GM12864 (cell line): Measurements from ENCODE around the gene MOV10L1.

Experiments
- DNase-seq: peaks from one replicate; pipeline ENCODE4 v3.0.0-alpha.2; 2011; ENCODE audit warnings: low read depth
- H3K4me3 ChIP-seq: 2 replicates; pipeline ENCODE4 v1.5.1; 2011; ENCODE audit warnings: mild to moderate bottlenecking, low read depth, low read length, control low read depth
- TF ChIP-seq, protein P1 (sequence below): IDR thresholded peaks from 2 replicates; pipeline ENCODE4 v1.5.1; 2011; ENCODE audit warnings: low read depth, mild to moderate bottlenecking, moderate library complexity, low read length, control low read depth, inconsistent platforms; ENCODE audit errors: missing control alignments

MOV10L1 gene

DNA sequence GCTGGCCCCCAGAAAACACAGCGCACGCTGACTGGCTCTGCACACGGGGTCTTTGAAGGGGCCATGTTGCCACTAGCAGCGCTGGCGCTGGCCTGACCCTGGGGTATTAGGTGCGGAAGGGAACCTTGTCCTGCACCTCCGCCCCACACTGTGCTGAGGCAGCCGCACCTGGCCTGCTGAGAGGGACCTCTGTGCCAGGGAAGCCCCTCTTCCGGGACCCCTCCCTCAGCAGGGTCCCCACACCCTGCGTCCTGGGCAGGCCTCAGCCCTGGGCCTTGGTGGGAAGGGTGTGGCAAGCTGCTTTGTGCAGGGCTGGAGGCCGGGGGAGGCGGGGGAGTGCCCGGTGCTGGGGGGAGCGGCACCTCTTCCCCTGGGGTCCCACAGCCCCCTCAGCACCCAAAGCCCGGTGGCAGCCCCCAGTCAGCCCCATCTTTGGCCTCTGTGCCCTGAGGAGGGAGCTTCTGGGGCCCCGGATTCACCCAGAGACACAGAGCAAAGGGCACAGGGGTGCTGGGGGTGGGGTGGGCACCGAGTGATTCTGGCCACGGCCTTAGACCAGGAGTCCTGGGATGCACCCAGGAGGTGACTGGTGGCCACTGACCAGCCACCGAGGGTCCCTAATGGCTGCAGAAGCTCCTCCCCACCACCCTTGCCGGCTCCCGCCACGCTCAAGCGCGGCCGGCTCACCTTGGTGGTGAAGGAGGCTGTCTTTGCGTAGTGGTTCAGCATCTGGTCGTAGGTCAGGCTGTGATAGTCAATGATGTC lies 43.1 kb upstream of the MOV10L1 start:
- TF ChIP-seq, protein P1, sequence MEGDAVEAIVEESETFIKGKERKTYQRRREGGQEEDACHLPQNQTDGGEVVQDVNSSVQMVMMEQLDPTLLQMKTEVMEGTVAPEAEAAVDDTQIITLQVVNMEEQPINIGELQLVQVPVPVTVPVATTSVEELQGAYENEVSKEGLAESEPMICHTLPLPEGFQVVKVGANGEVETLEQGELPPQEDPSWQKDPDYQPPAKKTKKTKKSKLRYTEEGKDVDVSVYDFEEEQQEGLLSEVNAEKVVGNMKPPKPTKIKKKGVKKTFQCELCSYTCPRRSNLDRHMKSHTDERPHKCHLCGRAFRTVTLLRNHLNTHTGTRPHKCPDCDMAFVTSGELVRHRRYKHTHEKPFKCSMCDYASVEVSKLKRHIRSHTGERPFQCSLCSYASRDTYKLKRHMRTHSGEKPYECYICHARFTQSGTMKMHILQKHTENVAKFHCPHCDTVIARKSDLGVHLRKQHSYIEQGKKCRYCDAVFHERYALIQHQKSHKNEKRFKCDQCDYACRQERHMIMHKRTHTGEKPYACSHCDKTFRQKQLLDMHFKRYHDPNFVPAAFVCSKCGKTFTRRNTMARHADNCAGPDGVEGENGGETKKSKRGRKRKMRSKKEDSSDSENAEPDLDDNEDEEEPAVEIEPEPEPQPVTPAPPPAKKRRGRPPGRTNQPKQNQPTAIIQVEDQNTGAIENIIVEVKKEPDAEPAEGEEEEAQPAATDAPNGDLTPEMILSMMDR: no peak
- no peak overlapping the region for H3K4me3 ChIP-seq
- no peak for DNase-seq

- H3K4me3 ChIP-seq: no peak overlapping the region
- TF ChIP-seq, protein P1: no peak
- DNase-seq: no peak
These were observed 42.5 kb upstream of the MOV10L1 start for GRCh38 chr22:50047346-50047745.

GRCh38 chr22:50048061-50048765 lies 41.6 kb upstream of the MOV10L1 start:
- H3K4me3 ChIP-seq: no peak overlapping the region
- TF ChIP-seq, protein P1: no peak

GRCh38 chr22:50048836-50049235 lies 41.0 kb upstream of the MOV10L1 start:
- DNase-seq: no peak
- H3K4me3 ChIP-seq: no peak overlapping the region
- TF ChIP-seq, protein P1: no peak

More at GRCh38 chr22:50048061-50048765, 41.6 kb upstream of the MOV10L1 start:
- DNase-seq: no peak

DNA sequence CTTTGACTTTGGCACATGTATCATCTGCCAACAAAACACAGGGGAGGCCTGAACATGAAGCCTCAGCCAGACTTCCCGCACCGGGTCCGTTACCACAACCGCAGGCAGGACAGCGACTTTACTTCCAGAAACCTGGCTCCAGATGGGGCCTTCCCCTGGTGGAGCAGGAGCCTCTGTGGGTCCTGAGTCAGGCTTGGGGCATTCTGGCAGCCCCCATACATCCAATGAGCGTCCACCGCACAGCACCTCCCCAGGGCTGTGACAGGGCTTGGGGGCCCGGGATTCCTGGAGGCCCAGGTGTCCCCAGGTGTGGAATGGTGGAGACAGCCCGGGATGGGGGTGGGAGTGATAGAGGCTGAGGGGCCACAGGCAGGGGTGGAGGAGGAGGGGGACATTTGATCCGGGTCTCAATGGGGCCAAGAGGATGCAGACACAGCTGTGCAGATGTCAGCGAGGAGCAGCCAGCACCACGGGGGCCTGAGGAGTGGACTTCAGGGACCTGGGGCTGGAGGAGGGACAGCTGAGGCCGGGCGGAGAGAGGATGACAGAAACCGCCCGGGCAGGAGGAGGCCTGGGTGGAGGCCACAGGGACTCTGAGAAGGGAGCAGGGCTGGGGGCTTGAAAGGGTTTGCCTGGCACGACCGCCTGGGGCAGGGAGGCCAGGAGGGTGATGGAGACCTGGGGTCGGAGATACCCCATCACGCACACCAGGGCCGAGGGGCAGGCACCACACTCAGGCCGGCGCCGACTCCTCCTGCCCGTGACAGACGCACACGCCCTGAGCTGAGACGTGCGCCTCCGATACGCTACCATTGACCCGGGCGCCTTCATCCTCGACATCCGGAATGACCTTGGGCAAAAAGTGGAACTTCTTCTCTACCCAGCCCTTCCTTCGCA lies 40.3 kb upstream of the MOV10L1 start:
- DNase-seq: no peak
- TF ChIP-seq, protein P1: no peak
- H3K4me3 ChIP-seq: no peak overlapping the region

GRCh38 chr22:50051930-50052329 lies 37.9 kb upstream of the MOV10L1 start:
- no peak for DNase-seq
- H3K4me3 ChIP-seq: no peak overlapping the region
- TF ChIP-seq, protein P1: no peak
